GM12878 (cell line): ENCODE data around the gene S100A6. TPM values are rescaled to one million over a fixed set of nuclear protein-coding genes. Genes with fewer than 3 reads are reported as not detected.

ENCODE experiments used
- ATAC-seq: fragments of 200-7000 bp; cut with Tn5 transposase; 3 replicates; pipeline ENCODE4 v1.9.1; 2020; ENCODE audit warnings: mild to moderate bottlenecking, moderate library complexity
- BruUV-seq: library from RNA; stranded (reverse); fragments of 400-500 nt; replicated peaks from 2 replicates; lab custom pipeline; 2021; lab: Mats Ljungman, UMichigan
- CTCF ChIA-PET: fragments of 300-600 bp; sonication (Branson Sonifier 250); formaldehyde crosslinking; extraction: SDS; loops from one replicate; lab custom pipeline; 2021; ENCODE audit warnings: inconsistent platforms; lab: Yijun Ruan, JAX
- POLR2A ChIA-PET: fragments of 350-600 bp; formaldehyde crosslinking; extraction: SDS; loops from one replicate; lab custom pipeline; 2021; ENCODE audit warnings: inconsistent platforms; lab: Charles Lee
- RAD21 ChIA-PET: fragments of 300-600 bp; sonication (Branson Sonifier 250); formaldehyde crosslinking; loops from one replicate; lab custom pipeline; 2023; ENCODE audit warnings: antibody characterized with exemption; ENCODE audit not compliant: unreplicated experiment; lab: Charles Lee
- SMC1A ChIA-PET: fragments of 300-600 bp; sonication (Branson Sonifier 250); formaldehyde crosslinking; loops from one replicate; lab custom pipeline; 2023; ENCODE audit not compliant: unreplicated experiment, uncharacterized antibody; lab: Charles Lee
- DNase-seq: peaks from one replicate; pipeline ENCODE4 v3.0.0-alpha.2; 2011; ENCODE audit warnings: low read depth, low spot score
- FAIRE-seq: peaks from 3 replicates; lab custom pipeline; 2011; peaks lifted over from hg19 to GRCh38; lab: Jason Lieb, UNC
- H2AFZ ChIP-seq: 2 replicates; pipeline ENCODE4 v1.6.0; 2011; ENCODE audit warnings: low read depth, low read length, control low read depth; ENCODE audit not compliant: control insufficient read depth
- H3K27ac ChIP-seq: 2 replicates; pipeline ENCODE4 v1.5.1; 2011; ENCODE audit warnings: control low read depth; ENCODE audit not compliant: control insufficient read depth, insufficient read depth
- H3K27me3 ChIP-seq, 2 experiments: replicated peaks in 1 of 2; 2 replicates each; pipeline versions ENCODE4 v1.6.0 to v1.6.1; 2011; ENCODE audit warnings: low read length in 1 of 2; ENCODE audit not compliant: control insufficient read depth in 2 of 2, insufficient read depth in 2 of 2
- H3K36me3 ChIP-seq, 2 experiments: 2 replicates each; pipeline ENCODE4 v1.5.1; 2011; ENCODE audit warnings: low read length in 1 of 2; ENCODE audit not compliant: control insufficient read depth in 2 of 2, insufficient read depth in 2 of 2
- H3K4me1 ChIP-seq: 2 replicates; pipeline ENCODE4 v1.6.1; 2011; ENCODE audit warnings: mild to moderate bottlenecking, low read length, moderate library complexity, mixed read lengths; ENCODE audit not compliant: control insufficient read depth, insufficient read depth
- H3K4me2 ChIP-seq: 2 replicates; pipeline ENCODE4 v1.6.0; 2011; ENCODE audit warnings: control low read depth; ENCODE audit not compliant: control insufficient read depth, insufficient read depth
- H3K4me3 ChIP-seq: fragments of 200-600 bp; sonication (generic); 2 replicates; pipeline ENCODE4 v1.5.1; 2016
- H3K79me2 ChIP-seq: 2 replicates; pipeline ENCODE4 v1.6.0; 2011; ENCODE audit warnings: low read length; ENCODE audit not compliant: control insufficient read depth, insufficient read depth
- H3K9ac ChIP-seq: 2 replicates; pipeline ENCODE4 v1.8.0; 2011; ENCODE audit warnings: low read length, control low read depth, mixed read lengths; ENCODE audit not compliant: control insufficient read depth, insufficient read depth
- H3K9me3 ChIP-seq: replicated peaks from 3 replicates; pipeline ENCODE4 v1.5.1; 2011; ENCODE audit warnings: mild to moderate bottlenecking, low read length; ENCODE audit not compliant: control insufficient read depth, insufficient read depth
- H4K20me1 ChIP-seq: 2 replicates; pipeline ENCODE4 v1.6.0; 2011; ENCODE audit not compliant: control insufficient read depth, insufficient read depth
- BMI1 ChIP-seq: fragments of 450-650 bp; IDR thresholded peaks from 2 replicates; pipeline ENCODE4 v1.6.1; 2016; ENCODE audit warnings: mild to moderate bottlenecking, moderate library complexity, borderline replicate concordance
- CBX3 ChIP-seq: fragments of 200-600 bp; sonication (generic); IDR thresholded peaks from 2 replicates; pipeline ENCODE4 v1.6.1; 2016; ENCODE audit warnings: low read depth, borderline replicate concordance
- CHD2 ChIP-seq: IDR thresholded peaks from 2 replicates; pipeline ENCODE4 v1.6.1; 2011; ENCODE audit warnings: low read depth, low read length, improper control_type of control experiment, borderline replicate concordance
- ETV6 ChIP-seq, 2 experiments: fragments of 450-650 bp in 1 of 2; IDR thresholded peaks in 1 of 2; conservative IDR thresholded peaks in 1 of 2; 2 replicates each; pipeline ENCODE4 v1.6.1; 2014; ENCODE audit warnings: antibody characterized with exemption in 1 of 2, borderline replicate concordance in 1 of 2, low read depth in 1 of 2, mild to moderate bottlenecking in 1 of 2, moderate library complexity in 1 of 2
- KDM1A ChIP-seq: fragments of 200-600 bp; sonication (generic); IDR thresholded peaks from 2 replicates; pipeline ENCODE4 v1.6.1; 2016; ENCODE audit warnings: borderline replicate concordance
- LARP7 ChIP-seq: fragments of 450-650 bp; IDR thresholded peaks from 2 replicates; pipeline ENCODE4 v1.6.1; 2017; ENCODE audit warnings: mild to moderate bottlenecking
- NFIC ChIP-seq: IDR thresholded peaks from 2 replicates; pipeline ENCODE4 v1.6.1; 2012; ENCODE audit warnings: low read depth, mild to moderate bottlenecking, inconsistent platforms, low read length, moderate library complexity
- SIN3A ChIP-seq: IDR thresholded peaks from 2 replicates; pipeline ENCODE4 v1.6.1; 2012; ENCODE audit warnings: low read depth, low read length, improper control_type of control experiment
- SMAD5 ChIP-seq: IDR thresholded peaks from 2 replicates; pipeline ENCODE4 v1.6.1; 2016; ENCODE audit warnings: antibody characterized with exemption, low read depth
- SREBF1 ChIP-seq: IDR thresholded peaks from 2 replicates; pipeline ENCODE4 v1.6.1; 2012; ENCODE audit warnings: mild to moderate bottlenecking, low read length
- ZNF384 ChIP-seq: IDR thresholded peaks from 2 replicates; pipeline ENCODE4 v1.6.1; 2012; ENCODE audit warnings: low read depth, mild to moderate bottlenecking, low read length, improper control_type of control experiment, borderline replicate concordance
- WGBS: methylation state at CpG from one replicate; pipeline ENCODE4 v1.1.6; 2016; ENCODE audit warnings: low lambda C conversion rate; ENCODE audit not compliant: insufficient replicate concordance, insufficient coverage; ENCODE audit errors: missing lambda C conversion rate; 5-methylcytosine and 5-hydroxymethylcytosine counted together
- in situ Hi-C: fragments of 300-500 bp; cut with MboI; formaldehyde crosslinking; loops from 9 replicates; pipeline ENCODE4 v1.14.3; 2018; ENCODE audit warnings: mixed read lengths
- intact Hi-C: fragments of 100-400 bp; cut with micrococcal nuclease; formaldehyde crosslinking; loops from one replicate; pipeline ENCODE4 v1.14.2; 2022; ENCODE audit not compliant: unreplicated experiment
- polyA plus RNA-seq, 11 experiments: library from polyadenylated mRNA; depleted of rRNA in 4 of 11; unstranded in 6 of 11; stranded (reverse) in 5 of 11; fragments of >200 nt; fragmentation: Nextera tagmentation in 4 of 11; fragmentation: Illumina TruSeq in 1 of 11; extraction: Ambion mirVana in 4 of 11; extraction: Trizol in 1 of 11; gene quantifications; 1 replicate in 1 of 11; 2 replicates in 10 of 11; pipeline versions ENCODE4 v1.2.1 to v1.2.3, GENCODE V29; 2011 to 2016; ENCODE audit warnings: inconsistent platforms in 2 of 11, missing spikeins in 2 of 11, low read depth in 1 of 11
- total RNA-seq, 4 experiments: library from RNA; depleted of rRNA in 3 of 4; stranded (reverse); fragments of >200 nt in 3 of 4; fragmentation: Illumina TruSeq in 1 of 4; extraction: Trizol in 1 of 4; gene quantifications; 2 replicates each; pipeline versions ENCODE4 v1.2.1 to v1.2.3, GENCODE V29; 2013 to 2021
- TF ChIP-seq, protein P1 (sequence below): fragments of 450-650 bp; IDR thresholded peaks from 2 replicates; pipeline ENCODE4 v1.6.1; 2016; ENCODE audit warnings: mild to moderate bottlenecking, moderate library complexity, borderline replicate concordance
- TF ChIP-seq, protein P2 (sequence below): IDR thresholded peaks from 2 replicates; pipeline ENCODE4 v1.6.1; 2012; ENCODE audit warnings: low read length, inconsistent platforms
- TF ChIP-seq, protein P3 (sequence below): fragments of 150-350 bp; IDR thresholded peaks from 2 replicates; pipeline ENCODE4 v1.6.1; 2016; ENCODE audit warnings: low read depth, low read length

S100A6 gene
- total and polyA plus RNA-seq, 10 of the 15 experiments (the other 5 are each of a cell fraction or from before 2014, with no cell fraction given) = 7.2 to 121 (median 45.7) TPM

DNA sequence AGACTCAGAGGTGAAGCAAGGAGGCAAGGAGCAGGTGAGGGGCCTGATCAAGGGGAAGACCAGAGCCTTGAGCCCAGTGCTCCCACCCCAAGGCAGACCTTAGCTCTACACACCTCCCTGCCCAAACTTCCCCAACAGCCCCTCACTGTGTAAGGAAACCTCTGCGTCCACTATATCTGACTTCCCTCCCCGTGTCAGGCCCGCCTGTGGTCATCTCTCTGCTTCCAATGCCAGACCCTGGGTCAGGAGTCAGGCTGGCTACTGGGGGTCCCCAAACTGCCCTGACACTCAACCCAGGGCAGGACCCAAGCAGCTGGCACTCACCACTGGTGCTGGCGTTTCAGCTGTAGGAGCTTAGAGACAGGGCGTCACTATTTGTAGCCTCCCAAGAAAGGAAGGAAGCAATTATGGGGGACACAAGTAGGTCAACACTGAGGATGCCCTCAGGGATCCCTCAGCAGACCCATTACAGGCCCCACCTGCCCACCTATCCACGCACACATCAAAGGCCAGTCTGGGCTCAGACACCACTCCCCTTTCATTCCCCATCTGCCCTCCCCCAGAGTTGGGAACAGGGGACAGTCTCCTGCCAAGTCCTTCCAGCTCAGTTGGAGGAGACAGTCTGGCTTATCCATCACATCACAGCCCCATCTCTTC lies 14.1 kb upstream of the S100A6 start:
- H3K36me3 ChIP-seq = no peaks in the 10 kb centered on the region
- ChIA-PET RAD21 (interaction anchor here (1.4 kb wide), 2 partner anchors 15 to 16 kb away, joined by 5 to 6 read pairs; partner anchors contain the start of genes S100A2 and S100A6), POLR2A (interaction anchor here (2.2 kb wide), 1 partner anchor 16 kb away, joined by 6 read pairs; the partner anchor contains the start of gene S100A2), CTCF (interaction anchor here (0.8 to 3.4 kb wide), 6 partner anchors 11 to 39 kb away, joined by 3 to 27 read pairs (median 4); no protein-coding TSS in a partner anchor), SMC1A (interaction anchor here (0.8 to 2.5 kb wide), 3 partner anchors 15 to 39 kb away, joined by 3 to 15 read pairs (median 3); partner anchors contain the start of gene S100A6)
- WGBS = 69% methylated on average over 6 of the region's 6 CpGs
- no peak overlapping the region for H3K4me2 ChIP-seq
- FAIRE-seq (no peak), DNase-seq (no peak), ATAC-seq (no peak)
- peaks cover 10% of the 10 kb centered on the region for H3K4me1 ChIP-seq
- TF ChIP-seq CBX3 (no peak), ETV6 (conservative IDR thresholded peaks at IDR 0.05 in 1 of 2, IDR thresholded peaks at IDR 0.05 in 1 of 2; ENCODE audit: borderline replicate concordance in 1 of 2, low read depth in 1 of 2) (no peak), CHD2 (no peak), NFIC (no peak), ZNF384 (no peak), BMI1 (no peak), LARP7 (no peak), SMAD5 (no peak), KDM1A (no peak), SIN3A (no peak), SREBF1 (no peak)
- TF ChIP-seq, protein P1, sequence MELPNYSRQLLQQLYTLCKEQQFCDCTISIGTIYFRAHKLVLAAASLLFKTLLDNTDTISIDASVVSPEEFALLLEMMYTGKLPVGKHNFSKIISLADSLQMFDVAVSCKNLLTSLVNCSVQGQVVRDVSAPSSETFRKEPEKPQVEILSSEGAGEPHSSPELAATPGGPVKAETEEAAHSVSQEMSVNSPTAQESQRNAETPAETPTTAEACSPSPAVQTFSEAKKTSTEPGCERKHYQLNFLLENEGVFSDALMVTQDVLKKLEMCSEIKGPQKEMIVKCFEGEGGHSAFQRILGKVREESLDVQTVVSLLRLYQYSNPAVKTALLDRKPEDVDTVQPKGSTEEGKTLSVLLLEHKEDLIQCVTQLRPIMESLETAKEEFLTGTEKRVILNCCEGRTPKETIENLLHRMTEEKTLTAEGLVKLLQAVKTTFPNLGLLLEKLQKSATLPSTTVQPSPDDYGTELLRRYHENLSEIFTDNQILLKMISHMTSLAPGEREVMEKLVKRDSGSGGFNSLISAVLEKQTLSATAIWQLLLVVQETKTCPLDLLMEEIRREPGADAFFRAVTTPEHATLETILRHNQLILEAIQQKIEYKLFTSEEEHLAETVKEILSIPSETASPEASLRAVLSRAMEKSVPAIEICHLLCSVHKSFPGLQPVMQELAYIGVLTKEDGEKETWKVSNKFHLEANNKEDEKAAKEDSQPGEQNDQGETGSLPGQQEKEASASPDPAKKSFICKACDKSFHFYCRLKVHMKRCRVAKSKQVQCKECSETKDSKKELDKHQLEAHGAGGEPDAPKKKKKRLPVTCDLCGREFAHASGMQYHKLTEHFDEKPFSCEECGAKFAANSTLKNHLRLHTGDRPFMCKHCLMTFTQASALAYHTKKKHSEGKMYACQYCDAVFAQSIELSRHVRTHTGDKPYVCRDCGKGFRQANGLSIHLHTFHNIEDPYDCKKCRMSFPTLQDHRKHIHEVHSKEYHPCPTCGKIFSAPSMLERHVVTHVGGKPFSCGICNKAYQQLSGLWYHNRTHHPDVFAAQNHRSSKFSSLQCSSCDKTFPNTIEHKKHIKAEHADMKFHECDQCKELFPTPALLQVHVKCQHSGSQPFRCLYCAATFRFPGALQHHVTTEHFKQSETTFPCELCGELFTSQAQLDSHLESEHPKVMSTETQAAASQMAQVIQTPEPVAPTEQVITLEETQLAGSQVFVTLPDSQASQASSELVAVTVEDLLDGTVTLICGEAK = no peak
- TF ChIP-seq, protein P2, sequence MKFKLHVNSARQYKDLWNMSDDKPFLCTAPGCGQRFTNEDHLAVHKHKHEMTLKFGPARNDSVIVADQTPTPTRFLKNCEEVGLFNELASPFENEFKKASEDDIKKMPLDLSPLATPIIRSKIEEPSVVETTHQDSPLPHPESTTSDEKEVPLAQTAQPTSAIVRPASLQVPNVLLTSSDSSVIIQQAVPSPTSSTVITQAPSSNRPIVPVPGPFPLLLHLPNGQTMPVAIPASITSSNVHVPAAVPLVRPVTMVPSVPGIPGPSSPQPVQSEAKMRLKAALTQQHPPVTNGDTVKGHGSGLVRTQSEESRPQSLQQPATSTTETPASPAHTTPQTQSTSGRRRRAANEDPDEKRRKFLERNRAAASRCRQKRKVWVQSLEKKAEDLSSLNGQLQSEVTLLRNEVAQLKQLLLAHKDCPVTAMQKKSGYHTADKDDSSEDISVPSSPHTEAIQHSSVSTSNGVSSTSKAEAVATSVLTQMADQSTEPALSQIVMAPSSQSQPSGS = no peak
- TF ChIP-seq, protein P3, sequence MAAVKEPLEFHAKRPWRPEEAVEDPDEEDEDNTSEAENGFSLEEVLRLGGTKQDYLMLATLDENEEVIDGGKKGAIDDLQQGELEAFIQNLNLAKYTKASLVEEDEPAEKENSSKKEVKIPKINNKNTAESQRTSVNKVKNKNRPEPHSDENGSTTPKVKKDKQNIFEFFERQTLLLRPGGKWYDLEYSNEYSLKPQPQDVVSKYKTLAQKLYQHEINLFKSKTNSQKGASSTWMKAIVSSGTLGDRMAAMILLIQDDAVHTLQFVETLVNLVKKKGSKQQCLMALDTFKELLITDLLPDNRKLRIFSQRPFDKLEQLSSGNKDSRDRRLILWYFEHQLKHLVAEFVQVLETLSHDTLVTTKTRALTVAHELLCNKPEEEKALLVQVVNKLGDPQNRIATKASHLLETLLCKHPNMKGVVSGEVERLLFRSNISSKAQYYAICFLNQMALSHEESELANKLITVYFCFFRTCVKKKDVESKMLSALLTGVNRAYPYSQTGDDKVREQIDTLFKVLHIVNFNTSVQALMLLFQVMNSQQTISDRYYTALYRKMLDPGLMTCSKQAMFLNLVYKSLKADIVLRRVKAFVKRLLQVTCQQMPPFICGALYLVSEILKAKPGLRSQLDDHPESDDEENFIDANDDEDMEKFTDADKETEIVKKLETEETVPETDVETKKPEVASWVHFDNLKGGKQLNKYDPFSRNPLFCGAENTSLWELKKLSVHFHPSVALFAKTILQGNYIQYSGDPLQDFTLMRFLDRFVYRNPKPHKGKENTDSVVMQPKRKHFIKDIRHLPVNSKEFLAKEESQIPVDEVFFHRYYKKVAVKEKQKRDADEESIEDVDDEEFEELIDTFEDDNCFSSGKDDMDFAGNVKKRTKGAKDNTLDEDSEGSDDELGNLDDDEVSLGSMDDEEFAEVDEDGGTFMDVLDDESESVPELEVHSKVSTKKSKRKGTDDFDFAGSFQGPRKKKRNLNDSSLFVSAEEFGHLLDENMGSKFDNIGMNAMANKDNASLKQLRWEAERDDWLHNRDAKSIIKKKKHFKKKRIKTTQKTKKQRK = no peak
- in situ Hi-C loops = no loop called here
- intact Hi-C loops = no loop called here
- H2AFZ ChIP-seq = no peak overlapping the region
- H3K9me3 ChIP-seq = no peaks in the 10 kb centered on the region
- no peak overlapping the region for H3K27ac ChIP-seq
- H3K9ac ChIP-seq = no peak overlapping the region
- no peak overlapping the region for H3K4me3 ChIP-seq
- no peaks in the 10 kb centered on the region for H4K20me1 ChIP-seq
- BruUV-seq = no TSS peak
- H3K27me3 ChIP-seq = no peaks in the 10 kb centered on the region
- H3K79me2 ChIP-seq = no peaks in the 10 kb centered on the region
